GM23338 (cell line): ENCODE data around the gene HLA-C.
"Not testable (repeated sequence)": the region's sequence is repeated elsewhere in the genome, so short reads cannot be mapped to it uniquely, and the experiment has no call there.

ENCODE experiments used
- CREB1 ChIP-seq: fragments of 250-450 bp; sonication (Bioruptor Pico); IDR thresholded peaks from 2 replicates; pipeline ENCODE4 v1.5.0; 2020; ENCODE audit warnings: low read depth, mild to moderate bottlenecking, moderate library complexity
- EZH2 ChIP-seq: fragments of 200-600 bp; sonication (generic); IDR thresholded peaks from one replicate; pipeline ENCODE4 v1.8.0; 2017; ENCODE audit warnings: antibody characterized with exemption, mild to moderate bottlenecking, low read depth; ENCODE audit not compliant: unreplicated experiment
- EZH2phosphoT487 ChIP-seq: fragments of 200-600 bp; sonication (generic); IDR thresholded peaks from one replicate; pipeline ENCODE4 v1.8.1; 2018; ENCODE audit warnings: antibody characterized with exemption; ENCODE audit not compliant: unreplicated experiment
- JUNB ChIP-seq: IDR thresholded peaks from one replicate; pipeline ENCODE4 v1.6.1; 2016; ENCODE audit warnings: antibody characterized with exemption; ENCODE audit not compliant: unreplicated experiment
- NANOG ChIP-seq: IDR thresholded peaks from 2 replicates; pipeline ENCODE4 v1.6.1; 2016; ENCODE audit warnings: antibody characterized with exemption, borderline replicate concordance
- POLR2AphosphoS5 ChIP-seq: IDR thresholded peaks from 2 replicates; pipeline ENCODE4 v1.6.1; 2016; ENCODE audit warnings: antibody characterized with exemption, low read depth
- STAT1 ChIP-seq: IDR thresholded peaks from one replicate; pipeline ENCODE4 v1.6.1; 2016; ENCODE audit warnings: antibody characterized with exemption; ENCODE audit not compliant: unreplicated experiment
- ZNF114 ChIP-seq: fragments of 250-450 bp; sonication (Bioruptor Pico); IDR thresholded peaks from 2 replicates; pipeline ENCODE4 v1.5.0; 2020; ENCODE audit warnings: mild to moderate bottlenecking, moderate library complexity
- TF ChIP-seq, protein P1 (sequence below), 2 experiments: fragments of 200-600 bp in 1 of 2; sonication (generic) in 1 of 2; conservative IDR thresholded peaks; 2 replicates each; pipeline versions ENCODE4 v1.5.1 to v1.6.1; 2016 to 2017; ENCODE audit warnings: antibody characterized with exemption in 2 of 2, low read depth in 2 of 2, mild to moderate bottlenecking in 2 of 2, moderate library complexity in 1 of 2
- TF ChIP-seq, protein P2 (sequence below): IDR thresholded peaks from one replicate; pipeline ENCODE4 v1.6.1; 2018; ENCODE audit warnings: antibody characterized with exemption; ENCODE audit not compliant: unreplicated experiment
- TF ChIP-seq, protein P3 (sequence below): IDR thresholded peaks from 2 replicates; pipeline ENCODE4 v1.6.1; 2016; ENCODE audit warnings: antibody characterized with exemption
- TF ChIP-seq, protein P4 (sequence below): fragments of 250-450 bp; sonication (Bioruptor Pico); IDR thresholded peaks from 2 replicates; pipeline ENCODE4 v1.5.0; 2020; ENCODE audit warnings: mild to moderate bottlenecking, moderate library complexity

DNA sequence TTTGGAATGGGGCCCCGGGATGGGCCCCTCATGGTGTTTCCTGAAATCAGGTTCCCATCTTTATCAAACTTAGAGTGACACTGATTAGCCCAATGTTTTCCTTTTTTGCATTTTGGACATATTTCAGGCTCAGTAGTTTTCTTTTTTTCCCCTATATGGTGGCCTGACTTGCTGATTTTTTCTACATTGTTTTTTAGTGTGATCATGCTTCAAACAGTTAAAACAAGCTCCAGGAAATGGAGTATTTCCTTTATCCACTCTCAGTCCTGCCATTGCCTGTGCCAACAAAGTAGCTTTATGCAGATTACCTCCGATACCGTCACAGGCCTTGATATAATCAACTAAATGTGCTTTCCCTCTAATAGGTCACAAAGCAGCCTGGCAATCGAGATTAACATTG, 37.8 kb downstream of the HLA-C start:
- TF ChIP-seq, protein P1, sequence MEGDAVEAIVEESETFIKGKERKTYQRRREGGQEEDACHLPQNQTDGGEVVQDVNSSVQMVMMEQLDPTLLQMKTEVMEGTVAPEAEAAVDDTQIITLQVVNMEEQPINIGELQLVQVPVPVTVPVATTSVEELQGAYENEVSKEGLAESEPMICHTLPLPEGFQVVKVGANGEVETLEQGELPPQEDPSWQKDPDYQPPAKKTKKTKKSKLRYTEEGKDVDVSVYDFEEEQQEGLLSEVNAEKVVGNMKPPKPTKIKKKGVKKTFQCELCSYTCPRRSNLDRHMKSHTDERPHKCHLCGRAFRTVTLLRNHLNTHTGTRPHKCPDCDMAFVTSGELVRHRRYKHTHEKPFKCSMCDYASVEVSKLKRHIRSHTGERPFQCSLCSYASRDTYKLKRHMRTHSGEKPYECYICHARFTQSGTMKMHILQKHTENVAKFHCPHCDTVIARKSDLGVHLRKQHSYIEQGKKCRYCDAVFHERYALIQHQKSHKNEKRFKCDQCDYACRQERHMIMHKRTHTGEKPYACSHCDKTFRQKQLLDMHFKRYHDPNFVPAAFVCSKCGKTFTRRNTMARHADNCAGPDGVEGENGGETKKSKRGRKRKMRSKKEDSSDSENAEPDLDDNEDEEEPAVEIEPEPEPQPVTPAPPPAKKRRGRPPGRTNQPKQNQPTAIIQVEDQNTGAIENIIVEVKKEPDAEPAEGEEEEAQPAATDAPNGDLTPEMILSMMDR (conservative IDR thresholded peaks at IDR 0.05; ENCODE audit: low read depth in 2 of 2), result not testable (repeated sequence)
- not testable (repeated sequence) for TF ChIP-seq POLR2AphosphoS5; EZH2phosphoT487; EZH2; CREB1 (CRISPR knock-in tag); NANOG; JUNB; ZNF114 (CRISPR knock-in tag); STAT1
- TF ChIP-seq, protein P2, sequence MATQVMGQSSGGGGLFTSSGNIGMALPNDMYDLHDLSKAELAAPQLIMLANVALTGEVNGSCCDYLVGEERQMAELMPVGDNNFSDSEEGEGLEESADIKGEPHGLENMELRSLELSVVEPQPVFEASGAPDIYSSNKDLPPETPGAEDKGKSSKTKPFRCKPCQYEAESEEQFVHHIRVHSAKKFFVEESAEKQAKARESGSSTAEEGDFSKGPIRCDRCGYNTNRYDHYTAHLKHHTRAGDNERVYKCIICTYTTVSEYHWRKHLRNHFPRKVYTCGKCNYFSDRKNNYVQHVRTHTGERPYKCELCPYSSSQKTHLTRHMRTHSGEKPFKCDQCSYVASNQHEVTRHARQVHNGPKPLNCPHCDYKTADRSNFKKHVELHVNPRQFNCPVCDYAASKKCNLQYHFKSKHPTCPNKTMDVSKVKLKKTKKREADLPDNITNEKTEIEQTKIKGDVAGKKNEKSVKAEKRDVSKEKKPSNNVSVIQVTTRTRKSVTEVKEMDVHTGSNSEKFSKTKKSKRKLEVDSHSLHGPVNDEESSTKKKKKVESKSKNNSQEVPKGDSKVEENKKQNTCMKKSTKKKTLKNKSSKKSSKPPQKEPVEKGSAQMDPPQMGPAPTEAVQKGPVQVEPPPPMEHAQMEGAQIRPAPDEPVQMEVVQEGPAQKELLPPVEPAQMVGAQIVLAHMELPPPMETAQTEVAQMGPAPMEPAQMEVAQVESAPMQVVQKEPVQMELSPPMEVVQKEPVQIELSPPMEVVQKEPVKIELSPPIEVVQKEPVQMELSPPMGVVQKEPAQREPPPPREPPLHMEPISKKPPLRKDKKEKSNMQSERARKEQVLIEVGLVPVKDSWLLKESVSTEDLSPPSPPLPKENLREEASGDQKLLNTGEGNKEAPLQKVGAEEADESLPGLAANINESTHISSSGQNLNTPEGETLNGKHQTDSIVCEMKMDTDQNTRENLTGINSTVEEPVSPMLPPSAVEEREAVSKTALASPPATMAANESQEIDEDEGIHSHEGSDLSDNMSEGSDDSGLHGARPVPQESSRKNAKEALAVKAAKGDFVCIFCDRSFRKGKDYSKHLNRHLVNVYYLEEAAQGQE, result not testable (repeated sequence)
- TF ChIP-seq, protein P3, sequence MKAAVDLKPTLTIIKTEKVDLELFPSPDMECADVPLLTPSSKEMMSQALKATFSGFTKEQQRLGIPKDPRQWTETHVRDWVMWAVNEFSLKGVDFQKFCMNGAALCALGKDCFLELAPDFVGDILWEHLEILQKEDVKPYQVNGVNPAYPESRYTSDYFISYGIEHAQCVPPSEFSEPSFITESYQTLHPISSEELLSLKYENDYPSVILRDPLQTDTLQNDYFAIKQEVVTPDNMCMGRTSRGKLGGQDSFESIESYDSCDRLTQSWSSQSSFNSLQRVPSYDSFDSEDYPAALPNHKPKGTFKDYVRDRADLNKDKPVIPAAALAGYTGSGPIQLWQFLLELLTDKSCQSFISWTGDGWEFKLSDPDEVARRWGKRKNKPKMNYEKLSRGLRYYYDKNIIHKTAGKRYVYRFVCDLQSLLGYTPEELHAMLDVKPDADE, result not testable (repeated sequence)
- TF ChIP-seq, protein P4, sequence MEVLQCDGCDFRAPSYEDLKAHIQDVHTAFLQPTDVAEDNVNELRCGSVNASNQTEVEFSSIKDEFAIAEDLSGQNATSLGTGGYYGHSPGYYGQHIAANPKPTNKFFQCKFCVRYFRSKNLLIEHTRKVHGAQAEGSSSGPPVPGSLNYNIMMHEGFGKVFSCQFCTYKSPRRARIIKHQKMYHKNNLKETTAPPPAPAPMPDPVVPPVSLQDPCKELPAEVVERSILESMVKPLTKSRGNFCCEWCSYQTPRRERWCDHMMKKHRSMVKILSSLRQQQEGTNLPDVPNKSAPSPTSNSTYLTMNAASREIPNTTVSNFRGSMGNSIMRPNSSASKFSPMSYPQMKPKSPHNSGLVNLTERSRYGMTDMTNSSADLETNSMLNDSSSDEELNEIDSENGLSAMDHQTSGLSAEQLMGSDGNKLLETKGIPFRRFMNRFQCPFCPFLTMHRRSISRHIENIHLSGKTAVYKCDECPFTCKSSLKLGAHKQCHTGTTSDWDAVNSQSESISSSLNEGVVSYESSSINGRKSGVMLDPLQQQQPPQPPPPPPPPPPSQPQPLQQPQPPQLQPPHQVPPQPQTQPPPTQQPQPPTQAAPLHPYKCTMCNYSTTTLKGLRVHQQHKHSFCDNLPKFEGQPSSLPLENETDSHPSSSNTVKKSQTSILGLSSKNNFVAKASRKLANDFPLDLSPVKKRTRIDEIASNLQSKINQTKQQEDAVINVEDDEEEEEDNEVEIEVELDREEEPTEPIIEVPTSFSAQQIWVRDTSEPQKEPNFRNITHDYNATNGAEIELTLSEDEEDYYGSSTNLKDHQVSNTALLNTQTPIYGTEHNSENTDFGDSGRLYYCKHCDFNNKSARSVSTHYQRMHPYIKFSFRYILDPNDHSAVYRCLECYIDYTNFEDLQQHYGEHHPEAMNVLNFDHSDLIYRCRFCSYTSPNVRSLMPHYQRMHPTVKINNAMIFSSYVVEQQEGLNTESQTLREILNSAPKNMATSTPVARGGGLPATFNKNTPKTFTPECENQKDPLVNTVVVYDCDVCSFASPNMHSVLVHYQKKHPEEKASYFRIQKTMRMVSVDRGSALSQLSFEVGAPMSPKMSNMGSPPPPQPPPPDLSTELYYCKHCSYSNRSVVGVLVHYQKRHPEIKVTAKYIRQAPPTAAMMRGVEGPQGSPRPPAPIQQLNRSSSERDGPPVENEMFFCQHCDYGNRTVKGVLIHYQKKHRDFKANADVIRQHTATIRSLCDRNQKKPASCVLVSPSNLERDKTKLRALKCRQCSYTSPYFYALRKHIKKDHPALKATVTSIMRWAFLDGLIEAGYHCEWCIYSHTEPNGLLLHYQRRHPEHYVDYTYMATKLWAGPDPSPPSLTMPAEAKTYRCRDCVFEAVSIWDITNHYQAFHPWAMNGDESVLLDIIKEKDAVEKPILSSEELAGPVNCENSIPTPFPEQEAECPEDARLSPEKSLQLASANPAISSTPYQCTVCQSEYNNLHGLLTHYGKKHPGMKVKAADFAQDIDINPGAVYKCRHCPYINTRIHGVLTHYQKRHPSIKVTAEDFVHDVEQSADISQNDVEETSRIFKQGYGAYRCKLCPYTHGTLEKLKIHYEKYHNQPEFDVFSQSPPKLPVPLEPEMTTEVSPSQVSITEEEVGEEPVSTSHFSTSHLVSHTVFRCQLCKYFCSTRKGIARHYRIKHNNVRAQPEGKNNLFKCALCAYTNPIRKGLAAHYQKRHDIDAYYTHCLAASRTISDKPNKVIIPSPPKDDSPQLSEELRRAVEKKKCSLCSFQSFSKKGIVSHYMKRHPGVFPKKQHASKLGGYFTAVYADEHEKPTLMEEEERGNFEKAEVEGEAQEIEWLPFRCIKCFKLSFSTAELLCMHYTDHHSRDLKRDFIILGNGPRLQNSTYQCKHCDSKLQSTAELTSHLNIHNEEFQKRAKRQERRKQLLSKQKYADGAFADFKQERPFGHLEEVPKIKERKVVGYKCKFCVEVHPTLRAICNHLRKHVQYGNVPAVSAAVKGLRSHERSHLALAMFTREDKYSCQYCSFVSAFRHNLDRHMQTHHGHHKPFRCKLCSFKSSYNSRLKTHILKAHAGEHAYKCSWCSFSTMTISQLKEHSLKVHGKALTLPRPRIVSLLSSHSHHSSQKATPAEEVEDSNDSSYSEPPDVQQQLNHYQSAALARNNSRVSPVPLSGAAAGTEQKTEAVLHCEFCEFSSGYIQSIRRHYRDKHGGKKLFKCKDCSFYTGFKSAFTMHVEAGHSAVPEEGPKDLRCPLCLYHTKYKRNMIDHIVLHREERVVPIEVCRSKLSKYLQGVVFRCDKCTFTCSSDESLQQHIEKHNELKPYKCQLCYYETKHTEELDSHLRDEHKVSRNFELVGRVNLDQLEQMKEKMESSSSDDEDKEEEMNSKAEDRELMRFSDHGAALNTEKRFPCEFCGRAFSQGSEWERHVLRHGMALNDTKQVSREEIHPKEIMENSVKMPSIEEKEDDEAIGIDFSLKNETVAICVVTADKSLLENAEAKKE, result not testable (repeated sequence)
